ENCODE data around the gene ST8SIA4.

ST8SIA4 gene

DNA sequence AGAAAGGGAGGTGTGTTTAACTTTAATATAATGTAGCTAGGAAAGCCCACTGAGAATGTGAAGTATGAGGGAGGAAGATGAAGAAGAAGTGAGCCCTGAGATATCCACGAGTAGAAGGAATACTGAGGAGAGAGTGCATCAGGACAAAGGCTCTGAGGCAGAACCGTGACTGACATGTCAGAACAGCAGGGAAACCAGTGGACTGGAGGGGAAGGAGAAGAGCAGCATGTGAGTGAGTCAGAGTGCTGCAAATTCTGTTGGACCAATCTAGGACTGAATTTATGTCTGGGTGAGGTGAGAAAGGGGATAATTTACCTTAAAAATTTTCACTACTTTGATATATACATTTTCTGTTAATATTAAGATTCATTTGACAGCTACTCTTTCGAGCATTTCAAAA, 110.3 kb downstream of the ST8SIA4 start:
- Histone ChIP-seq H3K9me3 (ENCODE audit: insufficient read depth, low read depth, low read length) (peaks cover 8% of the 10 kb centered on the region; the same call in 1 of the 2 replicates), H3F3A (ENCODE audit: low read depth) (no peaks in the 10 kb centered on the region), H2AFZ (ENCODE audit: low read length) (no peak overlapping the region), H3K9ac (ENCODE audit: low read depth, low read length, poor library complexity, severe bottlenecking) (no peak overlapping the region), H3K4me3 (ENCODE audit: low read length, poor library complexity, severe bottlenecking) (no peak overlapping the region), H3K9me2 (replicated peaks; ENCODE audit: low read depth, low read length) (no peaks in the 10 kb centered on the region), H3K4me1 (ENCODE audit: insufficient read depth, low read length, poor library complexity, severe bottlenecking) (peaks cover 11% of the 10 kb centered on the region), H3K79me2 (ENCODE audit: insufficient read depth, low read length) (no peaks in the 10 kb centered on the region), H3K27me3 (ENCODE audit: insufficient read depth, low read length, poor library complexity, severe bottlenecking) (no peaks in the 10 kb centered on the region), H3K4me2 (ENCODE audit: low read depth, low read length, poor library complexity, severe bottlenecking) (no peak overlapping the region), H4K20me1 (ENCODE audit: insufficient read depth, low read length, poor library complexity, severe bottlenecking) (no peaks in the 10 kb centered on the region), H3K36me3 (ENCODE audit: insufficient read depth, low read length) (no peaks in the 10 kb centered on the region)
- TF ChIP-seq EZH2phosphoT487 (IDR thresholded peaks at IDR 0.05; ENCODE audit: borderline replicate concordance), result no peak
- TF ChIP-seq, protein P1, sequence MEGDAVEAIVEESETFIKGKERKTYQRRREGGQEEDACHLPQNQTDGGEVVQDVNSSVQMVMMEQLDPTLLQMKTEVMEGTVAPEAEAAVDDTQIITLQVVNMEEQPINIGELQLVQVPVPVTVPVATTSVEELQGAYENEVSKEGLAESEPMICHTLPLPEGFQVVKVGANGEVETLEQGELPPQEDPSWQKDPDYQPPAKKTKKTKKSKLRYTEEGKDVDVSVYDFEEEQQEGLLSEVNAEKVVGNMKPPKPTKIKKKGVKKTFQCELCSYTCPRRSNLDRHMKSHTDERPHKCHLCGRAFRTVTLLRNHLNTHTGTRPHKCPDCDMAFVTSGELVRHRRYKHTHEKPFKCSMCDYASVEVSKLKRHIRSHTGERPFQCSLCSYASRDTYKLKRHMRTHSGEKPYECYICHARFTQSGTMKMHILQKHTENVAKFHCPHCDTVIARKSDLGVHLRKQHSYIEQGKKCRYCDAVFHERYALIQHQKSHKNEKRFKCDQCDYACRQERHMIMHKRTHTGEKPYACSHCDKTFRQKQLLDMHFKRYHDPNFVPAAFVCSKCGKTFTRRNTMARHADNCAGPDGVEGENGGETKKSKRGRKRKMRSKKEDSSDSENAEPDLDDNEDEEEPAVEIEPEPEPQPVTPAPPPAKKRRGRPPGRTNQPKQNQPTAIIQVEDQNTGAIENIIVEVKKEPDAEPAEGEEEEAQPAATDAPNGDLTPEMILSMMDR (conservative IDR thresholded peaks at IDR 0.05; ENCODE audit: low read length), result no peak

DNA sequence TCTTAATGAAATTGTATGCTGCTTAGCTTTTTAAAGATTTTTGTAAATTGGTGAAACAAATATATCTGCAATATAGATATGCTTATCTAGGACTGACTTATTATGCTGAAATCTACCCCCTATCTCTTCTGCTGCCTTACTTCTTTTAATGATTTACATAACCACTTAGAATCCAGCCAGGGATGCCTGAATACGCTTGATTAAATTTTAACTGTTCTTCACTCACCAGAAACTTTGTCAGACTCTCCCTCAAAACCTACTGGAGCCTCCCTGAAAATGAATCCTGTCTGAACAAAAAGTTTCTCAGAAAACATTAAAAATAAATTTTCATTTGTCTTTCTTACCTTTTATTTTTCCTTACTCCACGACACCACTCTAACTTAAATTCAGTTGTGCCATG, 111.7 kb downstream of the ST8SIA4 start:
- H3K36me3 ChIP-seq (ENCODE audit: insufficient read depth, low read length), result no peaks in the 10 kb centered on the region
- H3K4me3 ChIP-seq (ENCODE audit: low read length, poor library complexity, severe bottlenecking), result no peak overlapping the region
- no peaks in the 10 kb centered on the region for H3F3A ChIP-seq (ENCODE audit: low read depth)
- H3K4me1 ChIP-seq (ENCODE audit: insufficient read depth, low read length, poor library complexity, severe bottlenecking), result peaks cover 11% of the 10 kb centered on the region
- H3K9me3 ChIP-seq (ENCODE audit: insufficient read depth, low read depth, low read length), result peaks cover 8% of the 10 kb centered on the region; the same call in 1 of the 2 replicates
- no peaks in the 10 kb centered on the region for H3K27me3 ChIP-seq (ENCODE audit: insufficient read depth, low read length, poor library complexity, severe bottlenecking)
- no peaks in the 10 kb centered on the region for H3K79me2 ChIP-seq (ENCODE audit: insufficient read depth, low read length)
- no peaks in the 10 kb centered on the region for H3K9me2 ChIP-seq (replicated peaks; ENCODE audit: low read depth, low read length)
- TF ChIP-seq, protein P1 (conservative IDR thresholded peaks at IDR 0.05; ENCODE audit: low read length), result no peak
- no peak for TF ChIP-seq EZH2phosphoT487 (IDR thresholded peaks at IDR 0.05; ENCODE audit: borderline replicate concordance)
- no peak overlapping the region for H3K4me2 ChIP-seq (ENCODE audit: low read depth, low read length, poor library complexity, severe bottlenecking)
- H3K9ac ChIP-seq (ENCODE audit: low read depth, low read length, poor library complexity, severe bottlenecking), result no peak overlapping the region
- no peaks in the 10 kb centered on the region for H4K20me1 ChIP-seq (ENCODE audit: insufficient read depth, low read length, poor library complexity, severe bottlenecking)
- no peak overlapping the region for H2AFZ ChIP-seq (ENCODE audit: low read length)

DNA sequence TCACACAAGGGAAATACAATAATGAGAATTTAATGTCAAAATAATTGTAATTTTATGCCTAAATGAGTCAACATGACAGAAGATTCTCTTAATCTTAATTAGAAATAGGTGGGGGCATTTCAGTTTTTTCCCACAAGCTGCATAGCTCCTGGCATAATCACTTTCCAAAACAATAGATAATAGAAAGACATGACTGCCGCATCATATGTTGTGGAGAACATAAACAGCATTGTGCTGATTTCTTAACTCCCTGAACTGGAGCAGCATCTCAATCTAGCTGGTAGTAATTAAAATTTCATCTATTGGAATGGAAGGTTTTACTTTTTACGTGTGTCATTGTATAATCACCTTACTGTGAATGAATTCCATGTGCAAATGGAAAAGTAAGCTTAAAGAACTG, 112.1 kb downstream of the ST8SIA4 start:
- Histone ChIP-seq H3K9me3 (ENCODE audit: insufficient read depth, low read depth, low read length) (peaks cover 8% of the 10 kb centered on the region; the same call in 1 of the 2 replicates), H3F3A (ENCODE audit: low read depth) (no peaks in the 10 kb centered on the region), H3K4me3 (ENCODE audit: low read length, poor library complexity, severe bottlenecking) (no peak overlapping the region), H3K36me3 (ENCODE audit: insufficient read depth, low read length) (no peaks in the 10 kb centered on the region), H3K9me2 (replicated peaks; ENCODE audit: low read depth, low read length) (no peaks in the 10 kb centered on the region), H2AFZ (ENCODE audit: low read length) (no peak overlapping the region), H3K79me2 (ENCODE audit: insufficient read depth, low read length) (no peaks in the 10 kb centered on the region), H3K4me2 (ENCODE audit: low read depth, low read length, poor library complexity, severe bottlenecking) (no peak overlapping the region), H3K27me3 (ENCODE audit: insufficient read depth, low read length, poor library complexity, severe bottlenecking) (no peaks in the 10 kb centered on the region), H3K4me1 (ENCODE audit: insufficient read depth, low read length, poor library complexity, severe bottlenecking) (peaks cover 11% of the 10 kb centered on the region), H3K9ac (ENCODE audit: low read depth, low read length, poor library complexity, severe bottlenecking) (no peak overlapping the region), H4K20me1 (ENCODE audit: insufficient read depth, low read length, poor library complexity, severe bottlenecking) (no peaks in the 10 kb centered on the region)
- TF ChIP-seq EZH2phosphoT487 (IDR thresholded peaks at IDR 0.05; ENCODE audit: borderline replicate concordance), result no peak
- TF ChIP-seq, protein P1 (conservative IDR thresholded peaks at IDR 0.05; ENCODE audit: low read length), result no peak

Measured in Loucy (cell line).